WTC11 (cell line): ENCODE data around the gene MTMR10. TPM values are rescaled to one million over a fixed set of nuclear protein-coding genes. Genes with fewer than 3 reads are reported as not detected.

Experiments
- ATAC-seq: fragments of 200-7000 bp; cut with Tn5 transposase; 2 replicates; pipeline ENCODE4 v1.10.0; 2021; ENCODE audit warnings: mild to moderate bottlenecking, moderate library complexity
- CTCF ChIA-PET: fragments of 300-600 bp; sonication (Branson Sonifier 250); formaldehyde crosslinking; loops from one replicate; lab custom pipeline; 2021; ENCODE audit warnings: antibody characterized with exemption; lab: Charles Lee
- POLR2A ChIA-PET: fragments of 350-600 bp; sonication (Branson Sonifier 250); formaldehyde crosslinking; loops from one replicate; lab custom pipeline; 2021; ENCODE audit warnings: antibody characterized with exemption; lab: Charles Lee
- DNase-seq: peaks from one replicate; pipeline ENCODE4 v3.0.0; 2021; ENCODE audit warnings: low spot score
- H3K27ac Mint-ChIP-seq: 2 replicates; pipeline ENCODE4 v1.8.0; 2021; ENCODE audit warnings: mixed read lengths
- H3K27me3 Mint-ChIP-seq: 2 replicates; pipeline ENCODE4 v1.8.0; 2021; ENCODE audit warnings: low read depth, mild to moderate bottlenecking, moderate library complexity, mixed read lengths
- H3K36me3 Mint-ChIP-seq: 2 replicates; pipeline ENCODE4 v1.8.0; 2021; ENCODE audit warnings: mixed read lengths
- H3K4me1 Mint-ChIP-seq: 2 replicates; pipeline ENCODE4 v1.8.0; 2022; ENCODE audit warnings: mixed read lengths
- H3K4me3 Mint-ChIP-seq: 2 replicates; pipeline ENCODE4 v1.8.0; 2021; ENCODE audit warnings: mild to moderate bottlenecking, moderate library complexity, mixed read lengths
- H3K9me3 Mint-ChIP-seq: 2 replicates; pipeline ENCODE4 v1.8.0; 2021; ENCODE audit warnings: mixed read lengths
- ATF3 ChIP-seq: sonication (generic); formaldehyde crosslinking; conservative IDR thresholded peaks from 2 replicates; pipeline ENCODE4 v1.8.1; 2022; ENCODE audit warnings: mild to moderate bottlenecking, missing genetic modification reagents
- E2F5 ChIP-seq: sonication (generic); formaldehyde crosslinking; IDR thresholded peaks from 2 replicates; pipeline ENCODE4 v1.8.1; 2022; ENCODE audit warnings: mild to moderate bottlenecking, moderate library complexity, missing genetic modification reagents
- FOXJ3 ChIP-seq: sonication (generic); formaldehyde crosslinking; IDR thresholded peaks from 2 replicates; pipeline ENCODE4 v1.9.0; 2021; ENCODE audit warnings: missing genetic modification reagents, mild to moderate bottlenecking, borderline replicate concordance
- GABPB1 ChIP-seq: sonication (generic); formaldehyde crosslinking; IDR thresholded peaks from 2 replicates; pipeline ENCODE4 v1.8.1; 2023; ENCODE audit warnings: mild to moderate bottlenecking, missing genetic modification reagents
- GRHL2 ChIP-seq: fragments of 250-450 bp; sonication (Bioruptor Pico); IDR thresholded peaks from 2 replicates; pipeline ENCODE4 v1.8.0; 2022; ENCODE audit warnings: mild to moderate bottlenecking, moderate library complexity; ENCODE audit not compliant: insufficient replicate concordance, severe bottlenecking
- STAT6 ChIP-seq: sonication (generic); formaldehyde crosslinking; conservative IDR thresholded peaks from 2 replicates; pipeline ENCODE4 v1.8.1; 2023; ENCODE audit warnings: mild to moderate bottlenecking, low read depth, missing genetic modification reagents, moderate library complexity
- ZBTB43 ChIP-seq: sonication (generic); formaldehyde crosslinking; IDR thresholded peaks from 2 replicates; pipeline ENCODE4 v1.8.1; 2023; ENCODE audit warnings: mild to moderate bottlenecking, missing genetic modification reagents
- ZNF317 ChIP-seq: sonication (generic); formaldehyde crosslinking; IDR thresholded peaks from 2 replicates; pipeline ENCODE4 v1.8.1; 2023; ENCODE audit warnings: low read depth, mild to moderate bottlenecking, moderate library complexity, missing genetic modification reagents, borderline replicate concordance
- ZNF416 ChIP-seq: fragments of 250-450 bp; sonication (Bioruptor Pico); IDR thresholded peaks from 2 replicates; pipeline ENCODE4 v1.9.0; 2021; ENCODE audit warnings: mild to moderate bottlenecking, inconsistent platforms
- ZNF425 ChIP-seq: fragments of 250-450 bp; sonication (Bioruptor Pico); conservative IDR thresholded peaks from 2 replicates; pipeline ENCODE4 v1.9.0; 2021; ENCODE audit warnings: mild to moderate bottlenecking
- total RNA-seq: library from RNA; stranded (reverse); gene quantifications from 3 replicates; pipeline ENCODE4 v1.2.3, GENCODE V29; 2021
- TF ChIP-seq, protein P1 (sequence below): sonication (generic); formaldehyde crosslinking; IDR thresholded peaks from 2 replicates; pipeline ENCODE4 v1.8.1; 2022; ENCODE audit warnings: low read depth, missing genetic modification reagents, borderline replicate concordance
- TF ChIP-seq, protein P2 (sequence below): sonication (generic); formaldehyde crosslinking; IDR thresholded peaks from 2 replicates; pipeline ENCODE4 v1.8.0; 2023; ENCODE audit warnings: mild to moderate bottlenecking, missing genetic modification reagents
- TF ChIP-seq, protein P3 (sequence below): sonication (generic); formaldehyde crosslinking; IDR thresholded peaks from 2 replicates; pipeline ENCODE4 v1.8.0; 2022; ENCODE audit warnings: mild to moderate bottlenecking, missing genetic modification reagents
- TF ChIP-seq, protein P4 (sequence below): sonication (generic); formaldehyde crosslinking; IDR thresholded peaks from 2 replicates; pipeline ENCODE4 v1.8.1; 2023; ENCODE audit warnings: mild to moderate bottlenecking, missing genetic modification reagents, borderline replicate concordance
- TF ChIP-seq, protein P5 (sequence below): sonication (generic); formaldehyde crosslinking; IDR thresholded peaks from 2 replicates; pipeline ENCODE4 v1.8.0; 2022; ENCODE audit warnings: mild to moderate bottlenecking, missing genetic modification reagents

MTMR10 gene
- total RNA-seq, 1 experiment from 2014 or later = 15.9 TPM

GRCh38 chr15:31031471-31032067 lies 40.1 kb upstream of the MTMR10 start:
- ChIA-PET POLR2A (interaction anchor here (0.6 kb wide), 1 partner anchor 100 kb away, joined by 3 read pairs; no protein-coding TSS in a partner anchor), CTCF (interaction anchor here (0.7 kb wide), 1 partner anchor 98 kb away, joined by 3 read pairs; no protein-coding TSS in a partner anchor)
- H3K27me3 Mint-ChIP-seq = no peaks in the 10 kb centered on the region
- no peak overlapping the region for H3K27ac Mint-ChIP-seq
- no peak for DNase-seq
- ATAC-seq = no peak
- H3K4me3 Mint-ChIP-seq = no peak overlapping the region
- H3K9me3 Mint-ChIP-seq = no peaks in the 10 kb centered on the region
- H3K4me1 Mint-ChIP-seq = peaks cover 11% of the 10 kb centered on the region
- H3K36me3 Mint-ChIP-seq = no peaks in the 10 kb centered on the region
- TF ChIP-seq ATF3 (CRISPR knock-in tag) (no peak), ZBTB43 (CRISPR knock-in tag) (no peak), E2F5 (no peak), FOXJ3 (CRISPR knock-in tag) (no peak), GRHL2 (CRISPR knock-in tag) (no peak), GABPB1 (CRISPR knock-in tag) (no peak), STAT6 (CRISPR knock-in tag) (no peak), ZNF425 (no peak), ZNF416 (CRISPR knock-in tag) (no peak), ZNF317 (no peak)
- TF ChIP-seq, protein P1, sequence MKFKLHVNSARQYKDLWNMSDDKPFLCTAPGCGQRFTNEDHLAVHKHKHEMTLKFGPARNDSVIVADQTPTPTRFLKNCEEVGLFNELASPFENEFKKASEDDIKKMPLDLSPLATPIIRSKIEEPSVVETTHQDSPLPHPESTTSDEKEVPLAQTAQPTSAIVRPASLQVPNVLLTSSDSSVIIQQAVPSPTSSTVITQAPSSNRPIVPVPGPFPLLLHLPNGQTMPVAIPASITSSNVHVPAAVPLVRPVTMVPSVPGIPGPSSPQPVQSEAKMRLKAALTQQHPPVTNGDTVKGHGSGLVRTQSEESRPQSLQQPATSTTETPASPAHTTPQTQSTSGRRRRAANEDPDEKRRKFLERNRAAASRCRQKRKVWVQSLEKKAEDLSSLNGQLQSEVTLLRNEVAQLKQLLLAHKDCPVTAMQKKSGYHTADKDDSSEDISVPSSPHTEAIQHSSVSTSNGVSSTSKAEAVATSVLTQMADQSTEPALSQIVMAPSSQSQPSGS (CRISPR knock-in tag) = no peak
- TF ChIP-seq, protein P2, sequence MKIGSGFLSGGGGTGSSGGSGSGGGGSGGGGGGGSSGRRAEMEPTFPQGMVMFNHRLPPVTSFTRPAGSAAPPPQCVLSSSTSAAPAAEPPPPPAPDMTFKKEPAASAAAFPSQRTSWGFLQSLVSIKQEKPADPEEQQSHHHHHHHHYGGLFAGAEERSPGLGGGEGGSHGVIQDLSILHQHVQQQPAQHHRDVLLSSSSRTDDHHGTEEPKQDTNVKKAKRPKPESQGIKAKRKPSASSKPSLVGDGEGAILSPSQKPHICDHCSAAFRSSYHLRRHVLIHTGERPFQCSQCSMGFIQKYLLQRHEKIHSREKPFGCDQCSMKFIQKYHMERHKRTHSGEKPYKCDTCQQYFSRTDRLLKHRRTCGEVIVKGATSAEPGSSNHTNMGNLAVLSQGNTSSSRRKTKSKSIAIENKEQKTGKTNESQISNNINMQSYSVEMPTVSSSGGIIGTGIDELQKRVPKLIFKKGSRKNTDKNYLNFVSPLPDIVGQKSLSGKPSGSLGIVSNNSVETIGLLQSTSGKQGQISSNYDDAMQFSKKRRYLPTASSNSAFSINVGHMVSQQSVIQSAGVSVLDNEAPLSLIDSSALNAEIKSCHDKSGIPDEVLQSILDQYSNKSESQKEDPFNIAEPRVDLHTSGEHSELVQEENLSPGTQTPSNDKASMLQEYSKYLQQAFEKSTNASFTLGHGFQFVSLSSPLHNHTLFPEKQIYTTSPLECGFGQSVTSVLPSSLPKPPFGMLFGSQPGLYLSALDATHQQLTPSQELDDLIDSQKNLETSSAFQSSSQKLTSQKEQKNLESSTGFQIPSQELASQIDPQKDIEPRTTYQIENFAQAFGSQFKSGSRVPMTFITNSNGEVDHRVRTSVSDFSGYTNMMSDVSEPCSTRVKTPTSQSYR (CRISPR knock-in tag) = no peak
- TF ChIP-seq, protein P3, sequence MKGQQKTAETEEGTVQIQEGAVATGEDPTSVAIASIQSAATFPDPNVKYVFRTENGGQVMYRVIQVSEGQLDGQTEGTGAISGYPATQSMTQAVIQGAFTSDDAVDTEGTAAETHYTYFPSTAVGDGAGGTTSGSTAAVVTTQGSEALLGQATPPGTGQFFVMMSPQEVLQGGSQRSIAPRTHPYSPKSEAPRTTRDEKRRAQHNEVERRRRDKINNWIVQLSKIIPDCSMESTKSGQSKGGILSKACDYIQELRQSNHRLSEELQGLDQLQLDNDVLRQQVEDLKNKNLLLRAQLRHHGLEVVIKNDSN (CRISPR knock-in tag) = no peak
- TF ChIP-seq, protein P4, sequence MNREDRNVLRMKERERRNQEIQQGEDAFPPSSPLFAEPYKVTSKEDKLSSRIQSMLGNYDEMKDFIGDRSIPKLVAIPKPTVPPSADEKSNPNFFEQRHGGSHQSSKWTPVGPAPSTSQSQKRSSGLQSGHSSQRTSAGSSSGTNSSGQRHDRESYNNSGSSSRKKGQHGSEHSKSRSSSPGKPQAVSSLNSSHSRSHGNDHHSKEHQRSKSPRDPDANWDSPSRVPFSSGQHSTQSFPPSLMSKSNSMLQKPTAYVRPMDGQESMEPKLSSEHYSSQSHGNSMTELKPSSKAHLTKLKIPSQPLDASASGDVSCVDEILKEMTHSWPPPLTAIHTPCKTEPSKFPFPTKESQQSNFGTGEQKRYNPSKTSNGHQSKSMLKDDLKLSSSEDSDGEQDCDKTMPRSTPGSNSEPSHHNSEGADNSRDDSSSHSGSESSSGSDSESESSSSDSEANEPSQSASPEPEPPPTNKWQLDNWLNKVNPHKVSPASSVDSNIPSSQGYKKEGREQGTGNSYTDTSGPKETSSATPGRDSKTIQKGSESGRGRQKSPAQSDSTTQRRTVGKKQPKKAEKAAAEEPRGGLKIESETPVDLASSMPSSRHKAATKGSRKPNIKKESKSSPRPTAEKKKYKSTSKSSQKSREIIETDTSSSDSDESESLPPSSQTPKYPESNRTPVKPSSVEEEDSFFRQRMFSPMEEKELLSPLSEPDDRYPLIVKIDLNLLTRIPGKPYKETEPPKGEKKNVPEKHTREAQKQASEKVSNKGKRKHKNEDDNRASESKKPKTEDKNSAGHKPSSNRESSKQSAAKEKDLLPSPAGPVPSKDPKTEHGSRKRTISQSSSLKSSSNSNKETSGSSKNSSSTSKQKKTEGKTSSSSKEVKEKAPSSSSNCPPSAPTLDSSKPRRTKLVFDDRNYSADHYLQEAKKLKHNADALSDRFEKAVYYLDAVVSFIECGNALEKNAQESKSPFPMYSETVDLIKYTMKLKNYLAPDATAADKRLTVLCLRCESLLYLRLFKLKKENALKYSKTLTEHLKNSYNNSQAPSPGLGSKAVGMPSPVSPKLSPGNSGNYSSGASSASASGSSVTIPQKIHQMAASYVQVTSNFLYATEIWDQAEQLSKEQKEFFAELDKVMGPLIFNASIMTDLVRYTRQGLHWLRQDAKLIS (CRISPR knock-in tag) = no peak
- TF ChIP-seq, protein P5, sequence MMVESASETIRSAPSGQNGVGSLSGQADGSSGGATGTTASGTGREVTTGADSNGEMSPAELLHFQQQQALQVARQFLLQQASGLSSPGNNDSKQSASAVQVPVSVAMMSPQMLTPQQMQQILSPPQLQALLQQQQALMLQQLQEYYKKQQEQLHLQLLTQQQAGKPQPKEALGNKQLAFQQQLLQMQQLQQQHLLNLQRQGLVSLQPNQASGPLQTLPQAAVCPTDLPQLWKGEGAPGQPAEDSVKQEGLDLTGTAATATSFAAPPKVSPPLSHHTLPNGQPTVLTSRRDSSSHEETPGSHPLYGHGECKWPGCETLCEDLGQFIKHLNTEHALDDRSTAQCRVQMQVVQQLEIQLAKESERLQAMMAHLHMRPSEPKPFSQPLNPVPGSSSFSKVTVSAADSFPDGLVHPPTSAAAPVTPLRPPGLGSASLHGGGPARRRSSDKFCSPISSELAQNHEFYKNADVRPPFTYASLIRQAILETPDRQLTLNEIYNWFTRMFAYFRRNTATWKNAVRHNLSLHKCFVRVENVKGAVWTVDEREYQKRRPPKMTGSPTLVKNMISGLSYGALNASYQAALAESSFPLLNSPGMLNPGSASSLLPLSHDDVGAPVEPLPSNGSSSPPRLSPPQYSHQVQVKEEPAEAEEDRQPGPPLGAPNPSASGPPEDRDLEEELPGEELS (CRISPR knock-in tag) = no peak
